Activated CD4-positive, alpha-beta memory T cell treated with anti-CD3 and anti-CD28 coated beads for 36 hours (primary cell): Measurements from ENCODE around the gene SPNS3. TPM values are rescaled to one million over a fixed set of nuclear protein-coding genes. Genes with fewer than 3 reads are reported as not detected.

ENCODE experiments used
- CTCF ChIA-PET: fragments of 350-600 bp; sonication (Branson Sonifier 250); formaldehyde crosslinking; loops from one replicate; lab custom pipeline; 2021; ENCODE audit warnings: antibody characterized with exemption, inconsistent platforms; lab: Charles Lee
- POLR2A ChIA-PET: fragments of 350-600 bp; sonication (Branson Sonifier 250); formaldehyde crosslinking; loops from one replicate; lab custom pipeline; 2021; ENCODE audit warnings: antibody characterized with exemption; lab: Charles Lee
- DNase-seq: peaks from one replicate; pipeline ENCODE4 v3.0.0-alpha.2; 2020
- H3K27ac Mint-ChIP-seq: one replicate; pipeline ENCODE4 v1.8.0; 2021; ENCODE audit warnings: mixed read lengths
- H3K27me3 Mint-ChIP-seq: one replicate; pipeline ENCODE4 v1.8.0; 2021; ENCODE audit warnings: mixed read lengths
- H3K36me3 Mint-ChIP-seq: one replicate; pipeline ENCODE4 v1.8.0; 2021; ENCODE audit warnings: mixed read lengths
- H3K4me1 Mint-ChIP-seq: one replicate; pipeline ENCODE4 v1.8.0; 2021; ENCODE audit warnings: low read depth, mixed read lengths
- H3K4me3 Mint-ChIP-seq: one replicate; pipeline ENCODE4 v1.8.0; 2021; ENCODE audit warnings: mild to moderate bottlenecking, mixed read lengths
- H3K9me3 Mint-ChIP-seq: one replicate; pipeline ENCODE4 v1.8.0; 2021; ENCODE audit warnings: mixed read lengths
- intact Hi-C: fragments of 100-400 bp; cut with micrococcal nuclease; formaldehyde crosslinking; loops from one replicate; pipeline ENCODE4 v1.15.1; 2023
- total RNA-seq, 2 experiments: library from RNA; stranded (reverse); gene quantifications; one replicate each; pipeline ENCODE4 v1.2.3, GENCODE V29; 2021

SPNS3 gene
- total RNA-seq, 2 experiments from 2014 or later = 6.6 to 6.7 TPM

DNA sequence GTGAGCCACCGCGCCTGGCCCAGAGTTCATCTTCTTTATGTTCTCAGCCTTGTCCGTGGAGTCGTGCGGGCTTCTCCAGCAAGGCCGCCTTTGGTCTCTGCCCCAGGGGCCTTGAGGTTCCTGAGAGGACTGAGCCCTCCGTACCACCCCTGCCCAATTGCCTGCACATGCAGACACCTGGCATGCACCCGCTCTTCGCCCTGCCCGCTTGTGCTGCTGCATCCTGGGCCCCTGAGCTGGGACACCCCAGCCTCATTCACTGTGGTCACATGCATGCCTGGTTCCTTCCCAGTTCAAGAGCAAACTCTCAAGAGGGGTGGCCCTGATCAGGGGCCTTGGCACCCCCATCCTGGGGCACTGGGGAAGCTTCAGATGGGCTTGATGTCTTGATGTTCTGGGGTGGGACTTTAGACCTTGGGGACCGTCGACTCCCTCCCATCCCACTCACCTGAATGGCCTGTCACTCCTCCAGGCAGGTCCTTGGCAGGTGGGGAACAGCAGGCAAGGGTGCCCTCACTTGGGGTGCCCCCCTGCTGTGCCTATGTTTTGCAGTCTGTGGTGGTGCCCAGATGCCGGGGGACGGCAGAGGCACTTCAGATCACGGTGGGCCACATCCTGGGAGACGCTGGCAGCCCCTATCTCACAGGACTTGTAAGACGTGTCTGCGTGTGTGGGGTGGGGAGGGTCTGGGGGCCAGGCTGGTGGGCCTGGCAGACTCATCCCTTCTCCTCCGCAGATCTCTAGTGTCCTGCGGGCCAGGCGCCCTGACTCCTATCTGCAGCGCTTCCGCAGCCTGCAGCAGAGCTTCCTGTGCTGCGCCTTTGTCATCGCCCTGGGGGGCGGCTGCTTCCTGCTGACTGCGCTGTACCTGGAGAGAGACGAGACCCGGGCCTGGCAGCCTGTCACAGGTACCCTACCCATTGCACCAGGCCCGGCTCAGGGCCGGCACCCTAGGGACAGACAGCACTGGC is 52.2 kb downstream of the SPNS3 start:
- POLR2A ChIA-PET = interaction anchor here (0.7 to 1.4 kb wide), 2 partner anchors 13 to 706 kb away, joined by 3 read pairs; partner anchors contain the start of gene SPNS2
- Mint-ChIP-seq H3K27me3 (no peaks in the 10 kb centered on the region), H3K4me3 (peak overlapping the region; percentile 82), H3K36me3 (no peaks in the 10 kb centered on the region), H3K27ac (peak overlapping the region; percentile 70), H3K9me3 (no peaks in the 10 kb centered on the region), H3K4me1 (peaks cover 38% of the 10 kb centered on the region)
- peak; percentile 69 for DNase-seq
- intact Hi-C loops = no loop called here
- CTCF ChIA-PET = interaction anchor here (0.6 to 1.0 kb wide), 4 partner anchors 34 to 121 kb away, joined by 3 to 5 read pairs (median 3); no protein-coding TSS in a partner anchor

DNA sequence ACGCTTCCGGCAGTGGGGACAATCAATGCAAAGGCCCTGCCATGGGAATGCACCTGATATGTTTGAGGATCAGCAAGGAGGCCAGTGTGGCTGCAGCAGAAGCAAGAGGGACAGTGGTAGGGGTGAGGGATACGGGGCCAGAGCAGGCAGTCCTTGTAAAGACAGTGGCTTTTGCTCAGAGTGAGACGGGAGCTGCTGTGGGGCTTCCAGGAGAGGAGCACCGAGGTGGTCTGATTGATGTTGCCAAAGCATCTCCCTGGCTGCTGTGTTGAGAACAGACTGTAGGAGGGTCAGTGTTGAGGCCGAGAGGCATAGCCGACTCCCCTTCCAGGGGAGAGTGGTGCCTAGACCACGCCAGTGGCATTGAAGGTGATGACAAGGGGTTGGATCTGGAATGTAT is 53.6 kb downstream of the SPNS3 start:
- Mint-ChIP-seq H3K9me3 (no peaks in the 10 kb centered on the region), H3K36me3 (no peaks in the 10 kb centered on the region), H3K4me1 (peaks cover 25% of the 10 kb centered on the region), H3K4me3 (no peak overlapping the region), H3K27me3 (no peaks in the 10 kb centered on the region), H3K27ac (no peak overlapping the region)
- no peak for DNase-seq
- intact Hi-C loops = no loop called here
- POLR2A ChIA-PET = interaction anchor here (0.5 kb wide), 1 partner anchor 10 kb away, joined by 3 read pairs; no protein-coding TSS in a partner anchor
- CTCF ChIA-PET = no interaction called here

DNA sequence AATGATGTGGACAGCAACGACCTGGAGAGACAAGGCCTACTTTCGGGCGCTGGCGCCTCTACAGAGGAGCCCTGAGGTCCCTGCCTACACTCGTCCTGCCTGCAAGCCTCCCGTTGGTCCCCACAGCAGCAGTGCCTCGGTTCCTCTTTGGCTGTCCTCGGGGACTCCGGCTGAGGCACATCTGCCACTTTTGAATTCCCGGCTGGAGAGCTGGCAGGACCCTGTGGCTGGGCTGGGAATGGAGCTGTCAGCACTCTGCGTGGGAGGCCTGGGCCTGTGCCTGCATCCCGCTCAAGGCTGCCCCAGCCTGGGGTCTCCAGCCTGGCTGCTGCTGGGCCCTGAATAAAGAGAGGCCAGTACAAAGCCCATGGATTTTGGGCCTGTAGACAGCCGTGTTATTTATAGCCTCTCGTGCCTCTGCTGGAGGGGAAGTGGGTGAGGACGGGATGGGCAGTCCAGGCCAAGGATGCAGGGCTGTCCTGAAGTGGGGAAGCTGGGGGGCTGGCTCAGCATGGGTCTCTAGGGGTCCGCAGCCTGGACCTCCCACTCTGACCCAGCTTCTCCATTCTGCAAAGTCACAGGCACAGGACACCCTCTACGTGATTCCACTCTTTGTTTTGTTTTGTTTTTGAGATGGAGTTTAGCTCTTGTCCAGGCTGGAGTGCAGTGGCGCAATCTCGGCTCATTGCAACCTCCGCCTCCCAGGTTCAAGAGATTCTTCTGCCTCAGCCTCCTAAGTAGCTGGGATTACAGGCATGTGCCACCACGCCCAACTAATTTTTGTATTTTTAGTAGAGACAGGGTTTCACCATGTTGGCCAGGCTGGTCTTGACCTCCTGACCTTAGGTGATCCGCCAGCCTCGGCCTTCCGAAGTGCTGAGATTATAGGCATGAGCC is 54.3 kb downstream of the SPNS3 start:
- no peak for DNase-seq
- Mint-ChIP-seq H3K9me3 (no peaks in the 10 kb centered on the region), H3K27me3 (no peaks in the 10 kb centered on the region), H3K36me3 (no peaks in the 10 kb centered on the region), H3K4me1 (peaks cover 26% of the 10 kb centered on the region), H3K27ac (no peak overlapping the region), H3K4me3 (no peak overlapping the region)
- CTCF ChIA-PET = no interaction called here
- intact Hi-C loops = no loop called here
- POLR2A ChIA-PET = no interaction called here

DNA sequence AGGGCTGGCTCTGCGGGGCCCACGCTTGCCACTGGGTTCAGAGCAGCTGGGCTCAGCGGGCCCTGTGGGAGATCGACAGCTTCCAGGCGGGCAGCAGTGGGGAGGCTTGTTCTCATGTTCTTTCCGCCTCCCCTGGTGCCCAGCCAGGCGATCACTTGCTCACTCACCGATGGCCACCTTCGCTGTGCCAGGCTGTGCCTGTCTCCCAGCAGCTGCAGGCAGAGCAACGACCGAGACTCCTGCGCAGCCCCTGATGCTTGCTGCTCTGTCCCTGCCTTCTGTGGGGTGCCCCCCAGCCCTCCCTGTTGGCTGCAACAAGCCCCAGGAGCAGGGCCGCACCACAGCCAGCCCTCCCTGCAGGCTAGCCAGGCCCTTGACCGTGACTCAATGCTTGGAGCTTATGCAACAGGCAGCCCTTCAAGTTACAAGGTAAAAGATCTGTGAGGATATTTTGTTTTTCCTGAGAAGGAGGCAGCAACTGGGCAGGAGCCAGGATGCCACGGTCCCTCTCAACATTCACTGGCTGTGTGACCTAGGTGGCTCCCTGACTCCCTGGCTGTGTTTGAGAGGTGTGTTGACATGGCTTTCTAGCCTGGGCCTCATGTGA is 55.4 kb downstream of the SPNS3 start:
- POLR2A ChIA-PET = no interaction called here
- CTCF ChIA-PET = no interaction called here
- no peak for DNase-seq
- no peaks in the 10 kb centered on the region for H3K36me3 Mint-ChIP-seq
- no peaks in the 10 kb centered on the region for H3K27me3 Mint-ChIP-seq
- H3K9me3 Mint-ChIP-seq = no peaks in the 10 kb centered on the region
- intact Hi-C loops = no loop called here
- H3K4me3 Mint-ChIP-seq = no peak overlapping the region
- peaks cover 27% of the 10 kb centered on the region for H3K4me1 Mint-ChIP-seq
- H3K27ac Mint-ChIP-seq = no peak overlapping the region

DNA sequence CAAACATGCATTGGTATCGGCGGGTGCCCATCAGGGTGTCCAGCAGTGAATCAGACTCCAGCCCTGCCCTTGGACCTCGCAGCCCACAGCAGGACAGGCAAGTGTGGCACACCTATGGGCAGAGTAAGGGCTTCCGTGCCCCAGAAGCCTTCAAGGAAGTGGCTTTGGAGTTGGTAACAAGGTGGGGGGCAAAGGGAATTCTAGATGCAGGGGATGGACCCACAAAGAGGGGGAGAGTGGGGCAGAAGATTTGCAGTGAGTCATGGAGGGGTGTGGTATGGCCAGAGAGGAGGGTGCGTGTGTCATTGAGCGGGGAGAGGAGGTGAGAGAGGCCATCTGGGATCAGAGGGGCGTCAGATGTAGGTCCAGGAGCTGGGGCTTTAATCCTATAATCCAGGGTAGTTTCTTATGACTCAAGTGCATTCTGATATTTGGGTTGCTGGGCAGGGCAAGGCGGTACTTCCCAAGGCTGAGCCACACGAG is 56.4 kb downstream of the SPNS3 start:
- ChIA-PET CTCF (no interaction called here), POLR2A (no interaction called here)
- no peaks in the 10 kb centered on the region for H3K27me3 Mint-ChIP-seq
- H3K36me3 Mint-ChIP-seq = no peaks in the 10 kb centered on the region
- no peaks in the 10 kb centered on the region for H3K9me3 Mint-ChIP-seq
- peaks cover 22% of the 10 kb centered on the region for H3K4me1 Mint-ChIP-seq
- intact Hi-C loops = no loop called here
- H3K4me3 Mint-ChIP-seq = no peak overlapping the region
- no peak overlapping the region for H3K27ac Mint-ChIP-seq
- DNase-seq = no peak

DNA sequence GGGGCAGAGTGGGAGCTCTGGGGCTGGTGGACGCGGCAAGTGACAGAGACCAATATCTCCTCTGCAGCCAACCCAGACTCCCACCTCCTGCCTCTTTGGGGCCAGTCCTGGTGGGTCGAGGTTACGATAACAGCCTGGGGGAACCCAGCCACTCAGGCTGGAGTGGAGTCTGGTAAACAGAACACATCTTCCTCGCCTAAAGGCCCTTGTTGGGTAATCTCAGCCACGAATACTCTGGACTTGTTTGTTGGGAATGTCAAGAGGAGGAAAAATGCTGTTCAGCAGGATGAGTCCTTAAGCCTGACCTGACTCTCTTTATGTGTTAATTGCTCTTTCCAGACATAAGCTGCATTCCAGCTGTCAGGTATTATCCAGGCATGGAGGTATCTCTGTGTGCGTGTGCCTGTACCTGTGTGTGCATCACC is 56.9 kb downstream of the SPNS3 start:
- Mint-ChIP-seq H3K27ac (no peak overlapping the region), H3K36me3 (no peaks in the 10 kb centered on the region), H3K4me3 (no peak overlapping the region), H3K4me1 (peaks cover 20% of the 10 kb centered on the region), H3K27me3 (no peaks in the 10 kb centered on the region), H3K9me3 (no peaks in the 10 kb centered on the region)
- POLR2A ChIA-PET = no interaction called here
- no peak for DNase-seq
- CTCF ChIA-PET = no interaction called here
- intact Hi-C loops = no loop called here

DNA sequence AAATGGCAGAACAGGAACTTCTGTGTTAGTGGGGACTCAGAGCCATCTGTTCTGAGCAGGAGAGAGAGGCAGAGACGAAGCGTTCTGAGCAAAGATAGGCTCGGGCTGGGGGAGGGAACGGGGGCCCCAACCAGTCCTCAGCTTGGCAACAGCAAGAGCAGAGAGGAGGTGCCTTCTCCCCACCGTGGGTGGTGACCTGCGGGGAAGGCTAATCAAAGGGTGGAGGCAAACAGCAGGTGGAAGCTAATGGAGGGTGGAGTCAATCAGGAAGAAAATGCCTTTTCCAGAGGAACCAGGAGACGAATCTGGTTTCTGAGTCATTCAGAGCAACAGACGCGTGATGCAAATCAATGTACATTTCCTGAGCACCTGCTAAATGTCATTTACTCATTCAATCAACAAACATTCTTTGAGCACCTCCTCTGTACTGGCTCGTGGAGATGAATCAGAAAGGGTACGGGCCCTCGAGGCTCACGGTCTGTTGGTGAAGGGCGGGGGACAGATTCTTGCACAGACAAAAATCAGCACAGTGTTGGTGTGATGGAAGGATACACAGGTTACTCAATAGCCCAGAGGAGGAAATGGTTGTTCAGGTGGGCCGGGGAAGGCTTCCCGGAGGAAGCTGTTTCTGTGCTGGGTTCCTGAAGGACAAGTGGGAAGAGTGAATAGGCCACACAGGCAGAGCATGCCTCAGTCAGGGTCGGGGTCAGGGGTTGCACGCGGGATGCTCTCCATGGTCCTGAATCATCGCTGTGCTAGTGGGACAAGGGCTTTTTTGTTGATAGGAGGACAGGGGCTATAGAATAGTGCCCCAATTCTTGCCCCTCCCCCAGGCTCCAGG is 59.2 kb downstream of the SPNS3 start:
- Mint-ChIP-seq H3K36me3 (no peaks in the 10 kb centered on the region), H3K9me3 (no peaks in the 10 kb centered on the region), H3K27ac (no peak overlapping the region), H3K4me3 (no peak overlapping the region), H3K27me3 (no peaks in the 10 kb centered on the region), H3K4me1 (peaks cover 10% of the 10 kb centered on the region)
- intact Hi-C loops = no loop called here
- CTCF ChIA-PET = no interaction called here
- POLR2A ChIA-PET = interaction anchor here (0.6 kb wide), 2 partner anchors 10 to 77 kb away, joined by 3 read pairs; no protein-coding TSS in a partner anchor
- DNase-seq = peak; percentile 52

DNA sequence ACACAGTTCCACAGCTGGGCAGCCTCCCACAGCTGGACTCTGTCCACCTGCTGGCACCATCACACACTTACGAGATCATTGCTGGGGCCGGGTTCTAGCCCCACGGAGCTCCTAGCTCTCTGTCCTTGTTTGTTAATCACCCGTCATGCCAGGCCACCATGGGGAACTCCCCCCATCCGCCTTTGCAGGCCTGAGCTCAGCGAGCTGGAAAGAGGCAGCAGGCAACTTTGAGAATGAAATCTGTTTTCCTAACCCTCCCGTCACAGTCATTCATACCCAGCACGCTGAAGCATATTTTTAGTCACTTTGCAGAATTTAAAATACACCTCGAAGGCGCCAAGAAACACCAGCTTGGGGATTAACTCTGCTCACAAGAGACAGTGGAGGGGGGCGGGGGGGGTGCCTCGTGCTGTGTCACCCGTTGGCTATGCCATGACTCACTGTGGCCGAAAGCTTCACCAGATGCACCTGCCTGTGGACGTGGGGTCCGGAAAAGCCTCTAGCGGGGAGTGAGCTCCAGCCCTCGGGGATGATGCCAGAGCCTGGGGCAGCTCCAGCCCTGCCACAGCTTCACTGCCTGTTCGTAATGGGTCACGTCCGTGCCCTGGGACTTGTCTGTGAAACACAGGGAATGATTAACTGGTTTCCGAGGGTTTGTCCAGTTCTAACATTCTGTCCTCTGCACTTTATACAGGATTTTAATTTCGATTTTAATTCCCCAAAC is 63.5 kb downstream of the SPNS3 start:
- CTCF ChIA-PET = interaction anchor here (0.7 kb wide), 1 partner anchor 70 kb away, joined by 3 read pairs; no protein-coding TSS in a partner anchor
- POLR2A ChIA-PET = interaction anchor here (0.6 kb wide), 1 partner anchor 10 kb away, joined by 3 read pairs; no protein-coding TSS in a partner anchor

DNA sequence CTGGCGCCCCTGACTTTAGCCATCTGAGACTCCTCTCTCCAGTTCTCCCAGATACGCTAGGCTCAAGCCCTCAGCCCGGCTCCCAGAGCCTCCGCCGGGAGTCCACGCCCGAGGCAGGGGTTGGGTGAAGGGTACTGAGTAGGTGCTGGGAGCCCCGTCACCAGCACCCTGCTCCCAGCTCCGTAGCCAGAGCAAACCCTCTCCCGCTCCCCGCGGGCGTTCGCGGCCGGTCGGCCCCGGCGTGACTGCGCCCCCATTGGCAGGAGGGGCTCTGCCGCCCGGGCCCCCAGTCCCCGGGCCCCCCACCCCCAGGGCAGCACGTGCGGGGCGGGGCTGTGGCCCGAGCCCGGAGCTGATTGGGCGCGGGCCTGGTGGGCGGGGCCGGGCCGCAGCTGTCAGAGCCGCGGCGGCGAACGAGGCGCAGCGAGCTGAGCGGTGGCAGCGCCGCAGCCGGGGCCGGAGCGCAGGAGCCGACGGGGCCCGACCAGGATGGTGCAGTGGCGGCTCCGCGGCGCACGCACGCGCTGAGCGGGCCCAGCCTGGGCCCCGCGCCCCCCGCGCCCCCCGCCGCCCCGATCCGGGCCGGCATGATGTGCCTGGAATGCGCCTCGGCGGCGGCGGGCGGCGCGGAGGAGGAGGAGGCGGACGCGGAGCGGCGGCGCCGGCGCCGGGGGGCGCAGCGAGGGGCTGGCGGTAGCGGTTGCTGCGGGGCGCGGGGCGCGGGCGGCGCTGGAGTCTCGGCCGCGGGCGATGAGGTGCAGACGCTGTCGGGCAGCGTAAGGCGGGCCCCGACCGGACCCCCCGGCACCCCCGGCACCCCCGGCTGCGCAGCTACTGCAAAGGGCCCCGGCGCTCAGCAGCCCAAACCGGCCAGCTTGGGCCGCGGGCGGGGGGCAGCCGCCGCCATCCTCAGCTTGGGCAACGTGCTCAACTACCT is 65.0 kb downstream of the SPNS3 start, which contains the start of gene SPNS2:
Gene SPNS2 (plus strand): TSS at position 421 of the 937 bp plus-strand sequence. CDS start 167 bp downstream, at position 588.
- Mint-ChIP-seq H3K4me3 (peak within 1 kb of the TSS; percentile 65), H3K36me3 (no peaks in the 10 kb centered on the region), H3K27me3 (peaks cover 28% of the 10 kb centered on the region), H3K9me3 (no peaks in the 10 kb centered on the region), H3K27ac (no peak within 1 kb of the TSS), H3K4me1 (peaks cover 13% of the 10 kb centered on the region)
- POLR2A ChIA-PET = interaction anchor here (1.2 to 1.3 kb wide), 2 partner anchors 13 to 52 kb away, joined by 3 read pairs; no protein-coding TSS in a partner anchor
- peak; percentile 64 for DNase-seq
- CTCF ChIA-PET = interaction anchor here (0.8 to 2.1 kb wide), 5 partner anchors 56 to 103 kb away, joined by 3 to 7 read pairs (median 3); partner anchors contain the start of gene MYBBP1A
- intact Hi-C loops = no loop called here

More for the DNA sequence above, 63.5 kb downstream of the SPNS3 start:
- peaks cover 23% of the 10 kb centered on the region for H3K4me1 Mint-ChIP-seq
- H3K27me3 Mint-ChIP-seq = peaks cover 21% of the 10 kb centered on the region
- H3K36me3 Mint-ChIP-seq = no peaks in the 10 kb centered on the region
- no peaks in the 10 kb centered on the region for H3K9me3 Mint-ChIP-seq
- intact Hi-C loops = no loop called here
- no peak overlapping the region for H3K4me3 Mint-ChIP-seq
- DNase-seq = no peak
- H3K27ac Mint-ChIP-seq = no peak overlapping the region
